HG03469 (cell line): ENCODE measurements around the gene DLD.
"Not testable (repeated sequence)": the region's sequence is repeated elsewhere in the genome, so short reads cannot be mapped to it uniquely, and the experiment has no call there.

Experiments used
- ATAC-seq: cut with Tn5 transposase; IDR thresholded peaks from one replicate; pipeline ENCODE4 v1.9.1; 2021; ENCODE audit warnings: mild to moderate bottlenecking, moderate library complexity, moderate number of reproducible peaks; ENCODE audit not compliant: unreplicated experiment

Gene DLD

DNA sequence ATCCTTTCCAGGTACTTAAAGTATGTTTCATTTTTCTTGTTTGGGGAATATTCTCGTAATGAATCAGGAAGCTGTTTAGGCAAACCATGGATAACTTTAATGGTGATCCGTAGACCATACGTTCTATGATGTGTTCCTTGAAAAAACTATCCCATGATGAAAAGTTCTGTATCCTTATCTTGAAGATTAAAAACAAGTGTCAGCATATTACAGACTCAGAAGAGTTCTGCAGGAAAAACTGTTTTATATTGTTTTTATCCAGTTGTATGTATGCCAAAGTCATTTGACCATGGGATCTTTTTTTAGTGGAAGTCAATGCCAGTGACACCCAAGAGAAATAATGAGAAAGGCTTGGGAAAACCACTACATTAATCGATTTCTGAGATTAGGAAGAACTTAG is 52.0 kb downstream of the DLD start:
- ATAC-seq: no peak

DNA sequence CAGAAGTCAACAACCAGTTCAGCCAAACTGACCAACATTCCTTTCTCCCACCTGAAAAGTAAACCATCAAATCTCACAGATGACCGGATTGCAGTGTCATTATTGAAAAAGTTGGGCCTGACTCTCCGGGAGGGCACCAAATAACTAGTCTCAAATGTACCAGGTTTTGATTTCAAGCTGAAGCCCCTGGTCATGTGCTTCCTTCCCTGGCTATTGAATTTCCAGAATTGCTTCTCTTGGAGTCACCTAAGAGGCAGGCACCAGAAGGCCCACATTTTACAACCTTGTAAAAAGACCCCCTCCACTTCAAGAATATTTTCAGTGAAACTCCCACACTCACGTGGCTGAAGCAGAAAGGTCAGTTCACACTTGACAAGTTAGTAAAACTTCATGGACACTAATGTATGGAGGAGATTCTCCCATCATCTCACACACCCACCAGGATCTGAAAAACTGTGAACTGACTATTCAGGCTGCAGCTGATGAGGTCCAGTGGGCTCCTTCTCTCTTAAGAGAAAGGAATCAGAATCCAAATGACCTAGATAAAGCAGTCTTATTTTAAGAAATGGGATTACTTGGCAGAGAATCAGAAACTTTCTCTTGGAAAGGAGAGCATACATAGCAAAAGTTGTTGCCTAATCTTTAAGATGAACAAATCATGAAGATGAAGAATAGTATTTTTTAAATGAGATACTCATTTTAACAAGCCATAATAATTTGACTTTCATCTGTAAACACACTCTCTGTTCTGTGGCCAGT is 53.6 kb downstream of the DLD start:
- ATAC-seq: no peak

DNA sequence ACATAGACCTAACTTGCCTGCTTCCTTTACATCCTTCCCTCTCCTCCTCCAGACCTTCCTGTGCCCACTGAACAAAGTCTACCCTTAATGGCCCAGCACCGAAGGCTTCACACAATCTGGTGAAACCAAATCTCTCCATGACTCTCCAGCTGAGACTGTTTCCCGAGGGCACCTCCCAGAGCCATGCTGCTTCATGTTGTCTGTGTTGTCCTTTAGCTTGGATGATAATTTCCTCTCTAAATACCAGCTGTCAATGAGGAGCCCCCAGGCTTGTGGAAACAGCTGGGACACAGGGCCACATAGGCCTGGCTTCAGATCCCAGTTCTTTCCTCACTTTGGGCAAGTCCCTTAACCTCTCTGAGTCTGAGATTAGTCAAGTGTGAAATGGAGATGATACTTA is 54.3 kb downstream of the DLD start:
- no peak for ATAC-seq

DNA sequence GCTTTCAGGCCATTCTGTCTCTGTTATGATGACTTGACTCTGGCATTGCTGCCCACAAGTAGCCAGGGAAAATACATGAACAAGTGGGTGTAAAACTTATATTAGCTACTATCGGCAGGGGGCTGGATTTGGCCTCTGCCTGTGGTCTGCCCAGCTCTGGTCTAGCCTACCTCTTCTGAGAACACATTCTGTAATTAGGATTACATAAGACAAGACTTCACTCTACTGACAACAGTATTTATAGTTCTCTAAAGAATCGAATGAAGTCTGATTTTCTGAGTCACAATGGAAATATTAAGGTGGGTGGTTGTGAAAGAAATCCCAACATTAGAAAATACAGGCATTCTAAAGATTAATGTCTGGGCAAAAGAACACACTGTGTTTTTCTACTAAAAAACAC is 55.5 kb downstream of the DLD start:
- no peak for ATAC-seq

DNA sequence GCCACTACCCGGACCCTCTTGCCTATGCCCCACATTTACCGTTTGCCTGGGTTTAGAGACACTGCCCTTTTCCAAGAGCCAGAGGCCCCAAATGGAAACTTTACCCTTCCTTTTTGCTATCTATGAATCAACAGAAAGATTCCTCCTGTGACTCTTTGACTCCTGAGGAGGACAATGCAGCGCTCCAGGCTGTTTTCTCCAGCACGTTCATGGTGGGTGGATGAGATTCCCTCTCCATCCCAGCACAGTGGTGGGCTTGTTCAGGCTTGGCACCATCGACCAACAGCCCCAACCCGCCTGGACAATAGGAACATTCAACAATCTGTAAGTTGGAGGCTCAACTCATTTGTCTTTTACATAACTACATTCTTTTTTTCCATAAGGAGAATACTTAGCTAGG is 55.9 kb downstream of the DLD start:
- ATAC-seq: no peak

DNA sequence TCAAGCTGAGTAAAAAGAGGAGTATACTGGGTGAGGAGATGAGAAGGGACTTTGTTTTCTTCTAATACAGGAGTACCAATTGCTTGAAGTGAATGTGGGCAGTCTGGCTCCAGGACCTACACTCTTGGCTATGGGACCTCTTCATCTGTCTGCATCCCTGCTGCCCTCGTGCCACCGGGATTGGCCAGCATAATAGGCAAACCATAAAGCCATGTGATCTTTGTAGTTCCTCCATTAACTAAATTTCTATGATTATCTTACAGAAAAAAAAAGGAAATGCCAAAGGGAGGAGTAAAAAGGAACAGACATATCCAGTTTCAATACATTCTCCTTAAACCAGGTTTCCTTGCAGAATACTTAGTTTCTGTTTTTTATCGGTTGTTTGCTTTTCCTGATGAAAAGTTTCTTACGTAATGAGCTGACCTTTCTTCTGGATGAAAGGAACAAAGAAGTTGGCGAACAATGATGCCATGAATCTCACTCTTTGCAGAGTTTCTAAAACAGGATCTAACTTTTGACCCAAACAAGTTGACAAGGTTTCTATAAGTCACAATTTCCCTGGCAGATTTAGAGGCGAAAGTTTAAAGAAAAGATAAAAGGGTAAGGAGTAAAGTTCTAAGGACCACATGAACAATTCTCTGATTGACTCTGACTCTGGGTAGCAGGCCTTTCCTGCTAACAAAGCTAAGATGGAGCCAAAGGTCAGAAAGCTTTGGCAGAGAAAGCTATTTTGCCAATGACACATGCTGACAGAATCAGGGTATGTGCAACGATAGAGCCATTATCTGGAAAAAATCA is 57.9 kb downstream of the DLD start:
- ATAC-seq: no peak

DNA sequence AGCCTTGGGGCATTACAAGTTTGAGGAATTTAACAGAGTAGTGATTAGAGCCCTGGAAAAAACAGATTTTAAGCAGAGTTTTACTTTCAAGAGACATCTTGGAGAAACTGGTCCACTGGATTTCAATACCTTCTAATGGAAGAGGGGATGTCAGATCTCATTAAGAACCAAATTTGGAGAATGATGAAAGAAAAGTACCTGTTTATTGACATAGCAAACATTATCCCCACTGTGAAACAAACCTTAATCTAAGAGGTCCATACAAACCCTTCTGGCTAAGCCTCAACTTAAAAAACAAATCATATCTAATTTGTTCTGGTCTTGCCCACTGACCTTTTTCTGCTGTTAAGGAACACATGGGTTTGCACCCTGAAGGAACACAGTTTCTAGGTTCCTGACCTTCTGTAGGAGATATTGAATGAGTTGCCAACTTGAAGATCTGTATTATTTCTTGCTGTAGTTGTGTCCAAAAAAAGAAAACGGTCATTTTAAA is 58.5 kb downstream of the DLD start:
- ATAC-seq: no peak

DNA sequence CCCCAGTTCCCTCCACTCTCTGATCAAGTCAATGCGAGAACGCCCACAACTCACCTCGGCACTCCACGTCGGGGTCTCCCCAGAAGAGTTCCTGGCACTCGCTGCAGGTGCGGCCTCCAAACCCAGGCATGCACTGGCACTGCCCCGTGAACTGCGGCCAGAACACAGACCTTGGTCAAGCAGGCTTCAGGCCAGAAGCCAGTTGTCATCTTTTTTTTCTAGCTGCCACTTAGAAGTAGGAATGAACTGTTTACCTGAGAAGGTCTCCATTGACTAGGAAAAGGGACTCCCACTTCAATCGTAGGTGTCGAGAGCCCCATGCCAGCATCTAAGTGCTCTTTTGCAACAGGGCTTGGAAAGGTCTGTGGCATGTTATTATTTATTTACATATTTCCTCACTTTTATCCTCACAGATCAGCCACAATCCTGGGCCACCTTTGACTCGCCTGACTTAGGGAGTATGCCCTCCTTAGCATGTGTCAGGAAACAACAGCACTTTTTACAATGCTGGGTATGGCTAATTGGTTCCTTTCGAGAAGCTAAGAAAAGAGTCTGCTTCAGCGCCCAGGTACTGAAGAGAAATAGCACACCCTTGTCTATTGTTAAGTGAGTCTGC is 60.3 kb downstream of the DLD start:
- ATAC-seq: no peak

DNA sequence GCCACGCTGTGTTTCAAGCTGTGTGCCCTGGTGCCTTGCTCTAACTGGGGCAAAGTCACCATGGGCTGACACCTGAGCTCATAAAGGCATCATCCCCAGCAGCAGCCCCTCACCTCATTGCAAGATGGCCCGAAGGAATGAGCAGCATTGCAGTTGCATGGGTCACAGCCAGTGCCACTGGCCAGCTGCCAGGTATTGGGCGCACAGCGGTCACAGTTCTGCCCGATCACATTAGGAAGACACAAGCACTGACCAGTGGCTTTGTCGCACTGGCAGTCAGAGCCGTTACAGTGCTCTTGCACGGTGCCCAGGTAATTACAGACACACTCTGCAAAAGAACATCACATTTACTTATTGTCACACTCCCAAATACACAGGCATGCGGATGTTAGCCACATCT is 60.9 kb downstream of the DLD start:
- no peak for ATAC-seq

DNA sequence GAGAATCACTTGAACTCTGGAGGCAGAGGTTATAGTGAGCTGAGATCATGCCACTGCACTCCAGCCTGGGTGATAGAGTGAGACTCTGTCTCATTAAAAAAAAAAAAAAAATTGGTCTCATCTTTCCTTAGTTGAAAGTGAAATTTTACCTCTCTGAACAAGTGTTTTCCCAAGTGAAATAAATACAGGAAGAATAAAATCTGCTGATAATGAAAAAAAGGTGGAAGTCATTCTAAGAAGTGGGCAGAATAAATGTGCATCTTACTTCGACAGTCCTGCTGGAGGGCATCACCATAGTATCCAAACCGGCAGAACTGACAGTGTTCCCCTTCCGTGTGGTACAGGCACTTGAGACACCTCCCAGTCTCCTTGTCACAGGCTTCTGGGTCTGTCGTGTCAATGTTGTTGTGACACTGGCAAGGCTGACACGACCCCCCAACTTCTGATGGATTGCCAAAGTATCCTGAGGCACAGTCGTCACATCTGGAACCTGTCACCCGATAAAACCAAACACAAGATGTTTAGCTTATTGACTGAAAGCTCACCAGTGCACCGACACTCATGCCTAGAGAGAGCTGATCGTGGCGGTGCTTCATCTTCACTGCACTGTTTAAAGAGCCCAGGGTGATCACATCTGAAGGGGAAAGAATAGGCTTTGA is 62.4 kb downstream of the DLD start:
- ATAC-seq: no peak

DNA sequence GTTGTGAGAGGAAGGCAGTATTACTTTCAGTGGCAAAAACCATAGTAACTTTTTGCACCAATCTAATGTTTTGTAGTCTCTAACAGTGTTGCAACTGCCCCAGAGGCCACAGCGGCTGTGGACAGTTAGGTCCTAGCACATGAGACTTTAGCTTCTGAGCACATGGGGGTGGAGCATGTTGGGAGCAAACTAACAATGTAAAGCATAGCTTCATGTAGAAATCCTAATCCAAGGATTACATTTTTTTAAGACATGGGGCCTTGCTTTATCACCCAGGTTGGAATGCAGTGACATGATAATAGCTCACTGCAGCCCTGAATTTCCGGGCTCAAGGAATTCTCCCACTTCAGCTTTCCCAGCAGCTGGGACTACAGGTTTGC is 62.9 kb downstream of the DLD start:
- no peak for ATAC-seq

DNA sequence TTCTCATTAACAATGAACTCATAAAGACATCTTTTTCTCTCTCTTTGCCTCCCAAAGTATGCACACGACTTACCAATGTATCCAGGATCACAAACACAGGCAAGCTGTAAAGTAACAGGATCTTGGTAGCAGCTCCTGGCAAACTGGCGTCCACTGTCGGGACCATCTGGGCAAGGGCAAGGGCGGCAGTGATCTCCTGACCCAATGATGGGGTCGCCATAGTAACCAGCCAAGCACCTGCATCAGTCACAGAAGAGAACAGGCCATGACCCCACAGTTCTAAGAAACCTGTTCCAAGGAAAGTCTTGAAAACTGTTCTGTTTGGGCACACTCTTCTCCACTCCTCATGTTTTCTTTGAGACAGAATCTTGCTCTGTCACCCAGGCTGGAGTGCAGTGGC is 64.4 kb downstream of the DLD start:
- ATAC-seq: no peak

DNA sequence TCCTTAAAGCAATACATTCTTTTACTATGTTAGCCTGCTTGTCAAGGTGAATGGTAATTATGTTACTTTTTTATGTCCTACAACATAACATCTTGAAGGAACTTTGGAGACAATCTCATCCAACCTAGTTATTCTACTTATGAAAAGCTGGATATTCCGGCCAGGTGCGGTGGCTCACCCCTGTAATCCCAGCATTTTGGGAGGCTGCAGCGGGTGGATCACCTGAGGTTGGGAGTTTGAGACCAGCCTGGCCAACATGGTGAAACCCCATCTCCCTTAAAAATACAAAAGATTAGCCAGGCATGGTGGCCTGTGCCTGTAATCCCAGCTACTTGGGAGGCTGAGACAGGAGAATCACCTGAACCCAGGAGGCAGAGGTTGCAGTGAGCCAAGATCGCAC is 66.0 kb downstream of the DLD start:
- ATAC-seq: not testable (repeated sequence)

DNA sequence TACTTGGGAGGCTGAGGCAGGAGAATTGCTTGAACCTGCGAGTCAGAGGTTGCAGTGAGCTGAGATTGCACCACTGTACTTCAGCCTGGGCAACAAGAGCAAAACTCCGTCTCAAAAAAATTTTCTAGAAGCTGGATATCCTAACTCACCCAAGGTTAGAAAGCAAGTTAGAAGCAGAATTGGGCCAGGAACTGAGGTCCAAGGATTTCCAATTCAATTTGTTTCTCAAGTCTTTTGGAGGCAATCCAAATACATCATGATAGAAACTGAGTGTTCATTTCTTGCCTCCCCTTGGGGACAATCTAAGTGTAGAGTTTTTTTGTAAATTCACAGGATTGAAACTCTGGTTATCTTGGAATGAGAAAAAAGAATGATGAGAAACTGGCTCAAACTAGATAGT is 66.5 kb downstream of the DLD start:
- no peak for ATAC-seq

DNA sequence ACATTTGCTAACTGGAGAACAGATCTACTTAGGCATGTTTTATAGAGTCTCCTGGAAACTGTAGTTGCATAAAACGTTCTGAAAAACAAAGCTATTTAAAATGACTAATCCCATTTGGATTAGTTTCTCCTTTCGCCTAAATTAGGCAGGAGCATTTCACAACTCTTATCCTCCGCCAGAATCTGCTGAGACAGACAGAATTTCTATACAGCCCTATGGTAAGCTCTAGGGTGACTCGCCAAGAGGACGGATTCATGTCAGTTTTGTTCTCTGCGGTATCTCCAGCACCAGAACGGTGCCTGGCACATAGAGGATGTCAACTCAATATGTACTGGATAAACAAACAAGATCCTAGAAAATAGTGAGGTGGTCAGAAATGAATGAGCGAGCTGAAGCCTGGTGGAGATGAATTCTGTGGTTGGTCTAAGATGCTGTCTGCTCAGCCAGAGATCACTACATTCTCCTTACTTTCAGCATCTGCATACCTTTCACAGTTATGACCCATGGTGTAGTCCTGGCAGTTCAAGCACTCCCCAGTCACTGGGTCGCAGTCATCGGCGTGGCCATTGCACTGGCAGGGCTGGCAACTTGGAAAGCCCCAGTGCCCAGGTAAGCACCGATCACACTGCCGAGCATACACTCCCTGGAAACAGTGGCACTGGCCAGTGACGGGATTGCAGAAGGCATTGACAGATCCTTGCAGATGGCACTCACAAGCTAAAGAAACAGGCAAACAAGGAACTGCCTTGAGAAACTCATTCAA is 68.0 kb downstream of the DLD start:
- no peak for ATAC-seq

DNA sequence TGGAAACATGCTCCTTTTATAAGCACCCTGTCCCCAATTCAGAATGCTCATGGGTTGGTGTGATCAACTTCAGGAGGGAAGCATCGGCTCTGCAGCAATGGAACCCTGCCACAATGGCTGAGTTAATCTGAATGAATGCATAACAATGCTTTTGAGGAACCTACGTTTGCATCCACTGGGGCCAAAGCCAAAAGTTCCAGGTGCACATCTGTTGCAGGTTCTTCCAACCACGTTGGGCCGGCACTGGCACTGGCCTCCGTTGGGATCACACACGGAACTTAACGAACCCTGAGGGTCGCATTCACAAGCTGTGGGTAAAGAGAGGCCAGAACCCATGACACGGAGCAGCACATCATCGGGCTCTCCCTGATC is 68.5 kb downstream of the DLD start:
- no peak for ATAC-seq

DNA sequence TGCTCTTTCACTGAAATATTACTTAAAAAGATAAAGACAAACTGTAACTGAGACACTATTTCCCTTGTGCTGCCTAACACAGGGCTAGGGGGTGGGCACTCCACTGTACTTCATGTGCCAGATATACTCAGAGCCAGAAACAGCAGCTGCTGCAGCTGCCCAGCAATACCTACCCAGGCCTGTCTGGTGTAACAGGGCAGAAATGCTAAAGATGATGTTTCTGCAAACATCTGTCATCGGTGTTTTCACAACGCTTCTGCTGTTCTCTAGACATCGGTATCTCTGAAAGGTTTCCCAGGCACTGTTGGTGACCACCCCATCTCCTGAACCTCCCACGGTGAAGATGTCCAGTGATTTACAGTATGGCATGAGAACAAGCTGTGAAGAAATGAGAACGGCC is 69.3 kb downstream of the DLD start:
- no peak for ATAC-seq

DNA sequence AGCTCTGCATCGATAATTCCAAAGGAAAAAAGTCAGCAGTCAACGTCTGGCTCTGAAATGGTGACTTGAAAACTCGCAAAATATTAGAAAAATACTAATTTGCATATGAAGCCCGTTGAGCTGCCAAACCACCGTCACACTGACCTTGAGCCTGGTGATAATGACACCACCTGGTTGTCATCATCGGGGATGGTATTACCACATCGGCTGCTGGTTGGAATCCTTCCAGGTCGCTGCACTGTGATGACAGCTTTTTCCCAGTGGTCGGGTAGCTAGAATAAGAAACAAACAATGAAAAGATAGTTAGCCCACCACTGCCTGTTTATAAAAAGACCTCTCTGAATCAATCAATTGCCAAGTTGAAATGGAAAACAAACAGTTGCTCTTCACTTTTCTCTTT is 70.4 kb downstream of the DLD start:
- no peak for ATAC-seq

DNA sequence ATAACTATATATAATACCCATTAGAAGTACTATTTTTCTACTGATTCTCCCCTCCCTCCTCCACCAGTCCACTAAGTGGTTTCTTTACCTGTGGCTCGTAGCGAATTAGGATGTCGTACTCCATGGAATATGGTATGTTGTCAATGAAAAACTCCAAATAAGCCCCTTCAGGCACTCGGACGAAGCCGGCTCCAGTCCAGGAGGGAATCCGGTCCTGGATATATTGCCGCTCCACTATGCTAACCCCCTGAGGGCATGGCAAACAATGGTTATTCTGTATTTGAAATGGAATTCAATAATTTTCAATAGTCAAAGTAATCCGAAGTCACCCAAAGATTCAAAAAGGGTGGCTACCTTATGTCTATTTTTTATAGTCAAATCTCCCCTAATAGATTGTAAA is 71.8 kb downstream of the DLD start:
- ATAC-seq: no peak

DNA sequence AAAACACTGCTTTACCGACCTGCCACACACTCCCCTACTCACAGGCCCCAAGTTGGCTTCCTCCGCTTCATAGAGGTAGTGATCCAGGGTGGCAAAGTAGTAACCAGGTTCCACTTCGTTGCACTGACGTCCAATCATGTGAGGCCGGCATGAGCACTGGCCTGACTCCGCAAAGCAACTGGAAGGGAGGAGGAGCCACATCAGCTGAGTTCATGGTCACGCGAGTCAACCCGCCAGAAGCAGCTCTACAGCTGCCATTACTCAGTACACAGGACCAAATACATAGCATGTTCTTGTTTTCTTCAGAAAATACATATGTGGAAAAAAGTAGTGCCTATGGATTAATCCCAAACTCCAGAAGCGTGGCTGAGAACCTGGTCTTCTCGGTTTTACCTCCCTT is 73.5 kb downstream of the DLD start:
- no peak for ATAC-seq

DNA sequence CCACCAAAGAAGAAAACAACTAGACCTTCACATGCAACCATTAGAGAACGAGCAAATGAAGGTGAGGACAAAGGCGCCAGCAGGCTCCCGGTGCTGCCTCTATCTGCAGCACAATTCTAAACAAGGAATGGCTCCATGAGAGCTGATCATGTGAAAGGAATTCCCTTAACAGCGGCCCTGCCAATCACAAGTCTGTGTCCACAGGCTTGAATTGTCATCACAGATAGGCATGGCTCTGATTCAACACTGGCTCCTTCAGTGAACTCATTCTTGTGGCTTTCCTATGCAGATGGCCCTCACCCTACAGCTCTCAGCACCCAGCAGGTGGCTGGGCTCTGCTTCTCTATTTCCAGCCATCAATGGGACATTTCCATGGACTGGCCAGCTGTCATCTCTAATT is 75.7 kb downstream of the DLD start:
- ATAC-seq: no peak
